Measurements from ENCODE around the gene NRXN2. TPM values are rescaled to one million over a fixed set of nuclear protein-coding genes. Genes with fewer than 3 reads are reported as not detected.
A peak's percentile ranks its signal among the peaks of the same experiment; 100 is the strongest.

Gene NRXN2
- total RNA-seq, 1 donor from 2014 or later = 0.14 TPM

GRCh38 chr11:64731601-64732000 lies 8.6 kb upstream of the NRXN2 start:
- Histone ChIP-seq H4K20me1 (ENCODE audit: insufficient read depth, low read length) (no peaks in the 10 kb centered on the region), H3K4me3 (ENCODE audit: insufficient read depth, low read depth, low read length) (no peak overlapping the region), H3K9me3 (ENCODE audit: insufficient read depth, low read depth, low read length) (no peaks in the 10 kb centered on the region), H2AFZ (ENCODE audit: low read depth, low read length) (no peak overlapping the region), H3K27ac (ENCODE audit: low read depth, low read length) (no peak overlapping the region), H3K9ac (ENCODE audit: low read length) (no peak overlapping the region), H3K4me1 (ENCODE audit: insufficient read depth, low read length) (no peaks in the 10 kb centered on the region), H3K4me2 (ENCODE audit: low read length) (no peak overlapping the region), H3K36me3 (ENCODE audit: insufficient read depth, low read length) (no peaks in the 10 kb centered on the region), H3K79me2 (ENCODE audit: insufficient read depth, low read length) (no peaks in the 10 kb centered on the region), H3K27me3 (ENCODE audit: insufficient read depth, low read length) (peaks cover 6% of the 10 kb centered on the region)
- Mint-ChIP-seq H3K36me3 (ENCODE audit: low read depth, unreplicated experiment) (peaks cover 3% of the 10 kb centered on the region), H3K27me3 (ENCODE audit: low read depth, unreplicated experiment) (peaks cover 45% of the 10 kb centered on the region), H3K4me1 (ENCODE audit: low read depth, unreplicated experiment) (peaks cover 4% of the 10 kb centered on the region), H3K9me3 (ENCODE audit: unreplicated experiment) (no peaks in the 10 kb centered on the region), H3K27ac (ENCODE audit: unreplicated experiment) (no peak overlapping the region), H3K4me3 (ENCODE audit: unreplicated experiment) (no peak overlapping the region)
- DNase-seq (ENCODE audit: low read depth) = no peak
- no peak for FAIRE-seq
- TF ChIP-seq CTCF (IDR thresholded peaks at IDR 0.05; ENCODE audit: insufficient read depth, low read depth, low read length) (no peak), EZH2 (IDR thresholded peaks at IDR 0.05; ENCODE audit: insufficient read depth, low read length) (no peak)

- H3K4me3 ChIP-seq (ENCODE audit: insufficient read depth, low read depth, low read length) = no peak overlapping the region
- H3K79me2 ChIP-seq (ENCODE audit: insufficient read depth, low read length) = no peaks in the 10 kb centered on the region
- no peaks in the 10 kb centered on the region for H3K4me1 ChIP-seq (ENCODE audit: insufficient read depth, low read length)
- H3K4me2 ChIP-seq (ENCODE audit: low read length) = peak overlapping the region; percentile 22
- Mint-ChIP-seq H3K4me1 (ENCODE audit: low read depth, unreplicated experiment) (peaks cover 3% of the 10 kb centered on the region), H3K4me3 (ENCODE audit: unreplicated experiment) (peak overlapping the region; percentile 14), H3K27me3 (ENCODE audit: low read depth, unreplicated experiment) (peaks cover 44% of the 10 kb centered on the region), H3K9me3 (ENCODE audit: unreplicated experiment) (no peaks in the 10 kb centered on the region), H3K27ac (ENCODE audit: unreplicated experiment) (no peak overlapping the region), H3K36me3 (ENCODE audit: low read depth, unreplicated experiment) (peaks cover 2% of the 10 kb centered on the region)
- no peak overlapping the region for H3K27ac ChIP-seq (ENCODE audit: low read depth, low read length)
- H3K27me3 ChIP-seq (ENCODE audit: insufficient read depth, low read length) = peaks cover 12% of the 10 kb centered on the region
- FAIRE-seq (no peak), DNase-seq (ENCODE audit: low read depth) (no peak)
- no peak overlapping the region for H3K9ac ChIP-seq (ENCODE audit: low read length)
- H2AFZ ChIP-seq (ENCODE audit: low read depth, low read length) = no peak overlapping the region
- H4K20me1 ChIP-seq (ENCODE audit: insufficient read depth, low read length) = no peaks in the 10 kb centered on the region
- no peak for TF ChIP-seq EZH2 (IDR thresholded peaks at IDR 0.05; ENCODE audit: insufficient read depth, low read length)
- no peak for TF ChIP-seq CTCF (IDR thresholded peaks at IDR 0.05; ENCODE audit: insufficient read depth, low read depth, low read length)
- no peaks in the 10 kb centered on the region for H3K36me3 ChIP-seq (ENCODE audit: insufficient read depth, low read length)
- no peaks in the 10 kb centered on the region for H3K9me3 ChIP-seq (ENCODE audit: insufficient read depth, low read depth, low read length)
These were observed 6.9 kb upstream of the NRXN2 start for GRCh38 chr11:64729851-64730382.

- Histone ChIP-seq H3K4me3 (ENCODE audit: insufficient read depth, low read depth, low read length) (no peak overlapping the region), H3K4me1 (ENCODE audit: insufficient read depth, low read length) (no peaks in the 10 kb centered on the region), H3K79me2 (ENCODE audit: insufficient read depth, low read length) (no peaks in the 10 kb centered on the region), H3K36me3 (ENCODE audit: insufficient read depth, low read length) (no peaks in the 10 kb centered on the region), H3K4me2 (ENCODE audit: low read length) (no peak overlapping the region), H4K20me1 (ENCODE audit: insufficient read depth, low read length) (no peaks in the 10 kb centered on the region), H3K27me3 (ENCODE audit: insufficient read depth, low read length) (peaks cover 17% of the 10 kb centered on the region), H3K9me3 (ENCODE audit: insufficient read depth, low read depth, low read length) (no peaks in the 10 kb centered on the region), H3K27ac (ENCODE audit: low read depth, low read length) (no peak overlapping the region), H2AFZ (ENCODE audit: low read depth, low read length) (no peak overlapping the region), H3K9ac (ENCODE audit: low read length) (no peak overlapping the region)
- no peaks in the 10 kb centered on the region for H3K9me3 Mint-ChIP-seq (ENCODE audit: unreplicated experiment)
- no peak overlapping the region for H3K27ac Mint-ChIP-seq (ENCODE audit: unreplicated experiment)
- H3K36me3 Mint-ChIP-seq (ENCODE audit: low read depth, unreplicated experiment) = no peaks in the 10 kb centered on the region
- no peak overlapping the region for H3K4me3 Mint-ChIP-seq (ENCODE audit: unreplicated experiment)
- no peak for FAIRE-seq
- no peaks in the 10 kb centered on the region for H3K4me1 Mint-ChIP-seq (ENCODE audit: low read depth, unreplicated experiment)
- DNase-seq (ENCODE audit: low read depth) = no peak
- H3K27me3 Mint-ChIP-seq (ENCODE audit: low read depth, unreplicated experiment) = peaks cover 43% of the 10 kb centered on the region
- TF ChIP-seq CTCF (IDR thresholded peaks at IDR 0.05; ENCODE audit: insufficient read depth, low read depth, low read length) = no peak
- TF ChIP-seq EZH2 (IDR thresholded peaks at IDR 0.05; ENCODE audit: insufficient read depth, low read length) = no peak
These were observed 5.9 kb upstream of the NRXN2 start for GRCh38 chr11:64728757-64729365.

Measured in astrocyte (in vitro differentiated cells and primary cell).